OCI-LY3 (cell line): ENCODE measurements around the gene ACSS1.

Experiments used
- H2AFZ ChIP-seq: fragments of 200-600, 300-600 bp; shearing (Covaris generic); 2 replicates; pipeline ENCODE4 v1.6.0; 2014; ENCODE audit warnings: antibody characterized with exemption, low read depth, low read length
- H3K27ac ChIP-seq: fragments of 200-600, 300-600 bp; sonication (generic); 2 replicates; pipeline ENCODE4 v1.5.1; 2014; ENCODE audit warnings: mild to moderate bottlenecking, low read length, moderate library complexity, mixed read lengths
- H3K27me3 ChIP-seq: fragments of 200-600, 300-600 bp; sonication (generic); 2 replicates; pipeline ENCODE4 v1.6.1; 2014; ENCODE audit warnings: low read depth, low read length, mixed read lengths
- H3K36me3 ChIP-seq: fragments of 200-600, 300-600 bp; sonication (generic); replicated peaks from 2 replicates; pipeline ENCODE3; 2014; ENCODE audit warnings: low read depth, low read length, mixed read lengths
- H3K4me1 ChIP-seq: fragments of 300-600, 200-600 bp; sonication (generic); 2 replicates; pipeline ENCODE4 v1.6.1; 2014; ENCODE audit warnings: low read length, mixed read lengths
- H3K4me2 ChIP-seq: fragments of 200-600, 300-600 bp; sonication (generic); 2 replicates; pipeline ENCODE4 v1.6.1; 2014; ENCODE audit warnings: low read length, mixed read lengths
- H3K4me3 ChIP-seq: fragments of 300-600, 200-600 bp; sonication (generic); 2 replicates; pipeline ENCODE4 v1.5.1; 2014; ENCODE audit warnings: antibody characterized with exemption, mild to moderate bottlenecking, low read length, moderate library complexity
- H3K79me2 ChIP-seq: fragments of 300-600, 200-600 bp; shearing (Covaris generic); 2 replicates; pipeline ENCODE4 v1.6.1; 2014; ENCODE audit warnings: mild to moderate bottlenecking, low read length, mixed read lengths
- H3K9ac ChIP-seq: fragments of 300-600, 200-600 bp; shearing (Covaris generic); 2 replicates; pipeline ENCODE4 v1.6.0; 2014; ENCODE audit warnings: mild to moderate bottlenecking, low read length, moderate library complexity
- H3K9me3 ChIP-seq: fragments of 200-600, 300-600 bp; shearing (Covaris generic); 2 replicates; pipeline ENCODE4 v1.6.1; 2014; ENCODE audit warnings: low read length, mixed read lengths; ENCODE audit not compliant: insufficient read depth
- H4K20me1 ChIP-seq: fragments of 200-600, 300-600 bp; sonication (generic); 2 replicates; pipeline ENCODE4 v1.6.1; 2016; ENCODE audit warnings: low read length, mixed read lengths; ENCODE audit not compliant: insufficient read depth
- EZH2phosphoT487 ChIP-seq: fragments of 200-600 bp; shearing (Covaris generic); IDR thresholded peaks from 2 replicates; pipeline ENCODE4 v1.6.1; 2018; ENCODE audit warnings: antibody characterized with exemption, mixed run types, low read depth
- TF ChIP-seq, protein P1 (sequence below): fragments of 200-600, 300-600 bp; sonication (generic); IDR thresholded peaks from 2 replicates; pipeline ENCODE4 v1.5.1; 2014; ENCODE audit warnings: antibody characterized with exemption, low read length, low read depth

The ACSS1 gene

DNA sequence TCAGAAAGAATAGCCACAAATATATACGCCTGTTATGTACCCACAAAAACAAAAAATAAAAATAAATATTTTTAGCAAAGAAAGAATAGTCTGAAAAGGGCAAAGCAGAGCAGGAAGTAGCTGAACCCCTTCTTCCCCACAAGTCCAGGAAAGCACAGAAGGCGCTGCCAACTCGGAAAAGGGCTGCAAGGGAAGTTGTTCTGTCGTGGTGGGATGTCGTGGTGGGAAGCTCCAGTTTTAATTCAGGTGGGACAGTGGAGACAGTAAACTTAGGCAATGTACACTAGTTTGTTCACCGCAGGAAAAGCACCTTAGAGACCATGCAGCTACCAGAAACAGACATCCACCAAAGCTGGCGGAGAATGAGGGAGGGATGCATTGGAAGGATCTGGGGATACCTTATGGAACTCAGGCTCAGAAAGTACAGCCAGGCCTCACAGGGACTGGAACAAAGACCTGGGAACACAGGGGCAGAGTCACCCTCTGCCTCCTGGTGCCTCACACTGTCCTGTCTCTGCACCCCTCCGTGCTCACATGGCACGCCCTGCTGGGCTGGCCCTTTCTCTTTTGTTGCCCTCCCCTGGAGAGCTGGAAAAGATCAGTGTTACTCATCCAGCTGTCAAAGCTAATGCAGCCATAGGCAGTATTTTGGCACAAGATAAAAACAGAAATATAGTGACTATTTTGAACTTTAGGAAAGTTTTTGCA lies 62.0 kb downstream of the ACSS1 start:
- Histone ChIP-seq H3K27ac (no peak overlapping the region), H3K27me3 (peaks cover 17% of the 10 kb centered on the region), H2AFZ (no peak overlapping the region)

DNA sequence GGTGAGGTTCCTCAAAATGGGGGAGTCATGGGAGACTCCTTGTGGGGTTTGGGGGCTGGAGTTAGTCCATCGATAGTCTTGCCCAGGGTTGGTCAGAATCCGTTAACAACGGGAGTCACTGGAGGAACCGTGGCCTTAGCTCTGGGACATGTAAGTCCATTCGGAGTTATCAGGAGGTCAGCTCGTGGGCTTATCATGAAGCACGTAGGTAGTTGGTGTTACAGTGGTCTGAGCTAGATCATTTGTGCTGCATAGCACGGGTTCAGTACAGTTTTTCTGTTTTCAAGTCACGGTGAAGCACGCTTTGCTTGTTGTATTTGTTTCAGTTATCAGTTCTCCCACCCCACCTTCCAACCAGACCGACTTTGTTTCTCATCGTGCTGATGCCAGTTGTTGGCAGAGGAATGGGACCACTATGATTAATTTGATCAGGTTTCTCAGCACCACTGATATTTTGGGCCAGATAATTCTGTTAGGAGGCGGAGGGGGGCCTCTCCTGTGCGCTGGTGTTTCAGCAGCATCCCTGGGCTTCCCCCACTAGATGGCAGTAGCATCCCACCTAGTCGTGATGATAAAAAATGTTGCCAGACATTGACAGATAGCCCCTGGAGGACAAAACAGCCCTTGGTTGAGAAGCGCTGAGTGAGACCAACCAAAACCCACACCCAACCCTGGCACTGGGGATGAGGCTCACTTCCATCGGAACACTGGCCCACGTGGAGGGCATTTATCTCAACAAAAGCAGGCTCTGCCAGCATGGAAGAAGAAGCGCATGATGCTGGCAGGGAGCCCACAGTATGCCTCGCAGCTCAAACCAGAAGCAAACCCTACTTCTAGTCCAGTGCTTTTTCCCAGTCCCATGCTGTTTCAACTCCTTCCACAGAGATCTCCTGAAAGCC lies 63.2 kb downstream of the ACSS1 start:
- Histone ChIP-seq H3K27ac (no peak overlapping the region), H3K4me2 (peak overlapping the region; percentile 47), H3K4me3 (no peak overlapping the region), H4K20me1 (no peaks in the 10 kb centered on the region), H3K27me3 (peaks cover 17% of the 10 kb centered on the region), H3K9me3 (no peaks in the 10 kb centered on the region), H3K9ac (no peak overlapping the region), H3K36me3 (no peaks in the 10 kb centered on the region), H3K79me2 (peaks cover 28% of the 10 kb centered on the region), H3K4me1 (peaks cover 48% of the 10 kb centered on the region), H2AFZ (peak overlapping the region; percentile 33; the same call in 1 of the 2 replicates)
- TF ChIP-seq EZH2phosphoT487: no peak
- TF ChIP-seq, protein P1, sequence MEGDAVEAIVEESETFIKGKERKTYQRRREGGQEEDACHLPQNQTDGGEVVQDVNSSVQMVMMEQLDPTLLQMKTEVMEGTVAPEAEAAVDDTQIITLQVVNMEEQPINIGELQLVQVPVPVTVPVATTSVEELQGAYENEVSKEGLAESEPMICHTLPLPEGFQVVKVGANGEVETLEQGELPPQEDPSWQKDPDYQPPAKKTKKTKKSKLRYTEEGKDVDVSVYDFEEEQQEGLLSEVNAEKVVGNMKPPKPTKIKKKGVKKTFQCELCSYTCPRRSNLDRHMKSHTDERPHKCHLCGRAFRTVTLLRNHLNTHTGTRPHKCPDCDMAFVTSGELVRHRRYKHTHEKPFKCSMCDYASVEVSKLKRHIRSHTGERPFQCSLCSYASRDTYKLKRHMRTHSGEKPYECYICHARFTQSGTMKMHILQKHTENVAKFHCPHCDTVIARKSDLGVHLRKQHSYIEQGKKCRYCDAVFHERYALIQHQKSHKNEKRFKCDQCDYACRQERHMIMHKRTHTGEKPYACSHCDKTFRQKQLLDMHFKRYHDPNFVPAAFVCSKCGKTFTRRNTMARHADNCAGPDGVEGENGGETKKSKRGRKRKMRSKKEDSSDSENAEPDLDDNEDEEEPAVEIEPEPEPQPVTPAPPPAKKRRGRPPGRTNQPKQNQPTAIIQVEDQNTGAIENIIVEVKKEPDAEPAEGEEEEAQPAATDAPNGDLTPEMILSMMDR: peak; percentile 95

More for the DNA sequence above, 62.0 kb downstream of the ACSS1 start:
- Histone ChIP-seq H3K4me2 (no peak overlapping the region), H3K79me2 (peaks cover 16% of the 10 kb centered on the region), H3K4me1 (peaks cover 41% of the 10 kb centered on the region), H4K20me1 (no peaks in the 10 kb centered on the region), H3K4me3 (no peak overlapping the region), H3K9me3 (no peaks in the 10 kb centered on the region), H3K9ac (no peak overlapping the region), H3K36me3 (no peaks in the 10 kb centered on the region)
- TF ChIP-seq EZH2phosphoT487: no peak
- TF ChIP-seq, protein P1: no peak

DNA sequence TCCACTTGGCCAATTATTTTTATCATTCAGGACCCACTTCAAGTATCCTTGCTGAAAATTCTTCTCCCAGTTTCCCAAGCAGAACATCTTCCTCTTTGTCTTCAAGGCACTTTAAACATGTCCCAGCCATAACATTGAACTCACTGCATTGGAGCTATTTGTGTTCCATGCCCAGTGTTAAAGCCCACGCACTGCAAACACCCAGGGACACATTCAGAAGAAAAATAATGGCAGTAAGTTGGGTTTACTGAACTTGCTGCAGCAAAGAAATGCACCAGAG lies 63.8 kb downstream of the ACSS1 start:
- TF ChIP-seq, protein P1: no peak
- no peak overlapping the region for H3K27ac ChIP-seq
- H3K4me1 ChIP-seq: peaks cover 46% of the 10 kb centered on the region
- no peak overlapping the region for H3K9ac ChIP-seq
- peaks cover 34% of the 10 kb centered on the region for H3K79me2 ChIP-seq
- peak overlapping the region; percentile 5; the same call in 1 of the 2 replicates for H2AFZ ChIP-seq
- no peaks in the 10 kb centered on the region for H3K9me3 ChIP-seq
- H3K27me3 ChIP-seq: peaks cover 17% of the 10 kb centered on the region
- no peak overlapping the region for H3K4me3 ChIP-seq
- peaks cover 3% of the 10 kb centered on the region for H3K36me3 ChIP-seq
- no peak overlapping the region for H3K4me2 ChIP-seq
- no peaks in the 10 kb centered on the region for H4K20me1 ChIP-seq

DNA sequence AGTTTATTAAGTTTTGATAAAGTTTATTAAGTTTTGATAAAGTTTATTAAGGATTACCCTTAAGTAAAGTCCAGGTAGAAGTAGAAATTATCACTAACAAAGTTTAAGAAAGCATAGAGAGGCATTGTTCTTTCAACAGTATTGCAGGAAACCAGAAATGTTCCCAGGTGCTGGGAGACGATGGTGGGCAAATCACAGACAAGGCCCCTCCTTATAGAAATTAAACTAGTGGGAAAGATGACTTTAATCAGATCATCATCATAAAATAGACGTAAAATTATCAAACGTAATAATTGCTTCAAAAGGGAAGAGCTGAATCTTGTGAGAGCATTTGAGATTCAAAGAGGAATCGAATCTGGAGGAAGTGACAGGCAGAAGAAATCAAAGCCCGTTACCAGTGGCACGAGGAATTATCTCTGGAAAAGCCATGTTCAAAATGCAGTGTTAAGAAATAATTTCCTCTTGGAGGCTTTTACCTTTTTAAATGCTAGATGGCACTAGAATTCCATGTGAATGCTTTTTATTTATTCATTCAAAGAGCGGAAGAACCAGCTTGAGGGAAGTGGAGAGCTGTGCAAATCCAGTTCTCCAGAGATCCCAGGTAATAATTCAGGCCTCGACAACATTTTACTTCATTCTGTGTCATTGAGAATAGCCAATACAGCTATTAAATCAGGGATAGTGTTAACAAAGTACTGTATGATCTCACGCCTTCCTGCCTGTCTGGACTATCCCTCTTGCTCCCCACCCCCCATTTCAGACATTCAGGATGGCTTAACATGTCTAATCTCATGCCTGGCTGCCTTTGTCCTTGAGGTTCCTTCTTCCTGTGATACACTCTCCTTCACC lies 64.4 kb downstream of the ACSS1 start:
- H3K4me2 ChIP-seq: peak overlapping the region; percentile 73
- TF ChIP-seq EZH2phosphoT487: no peak
- TF ChIP-seq, protein P1: peak; percentile 50
- H3K9ac ChIP-seq: peak overlapping the region; percentile 71
- H3K9me3 ChIP-seq: no peaks in the 10 kb centered on the region
- H4K20me1 ChIP-seq: no peaks in the 10 kb centered on the region
- peak overlapping the region; percentile 96 for H3K4me3 ChIP-seq
- H3K79me2 ChIP-seq: peaks cover 39% of the 10 kb centered on the region
- H3K27me3 ChIP-seq: peaks cover 17% of the 10 kb centered on the region
- peaks cover 40% of the 10 kb centered on the region for H3K4me1 ChIP-seq
- H2AFZ ChIP-seq: peak overlapping the region; percentile 66
- H3K36me3 ChIP-seq: peaks cover 4% of the 10 kb centered on the region
- peak overlapping the region; percentile 56 for H3K27ac ChIP-seq
